ENCODE data around the gene AVL9. TPM values are rescaled to one million over a fixed set of nuclear protein-coding genes. Genes with fewer than 3 reads are reported as not detected.
"Not testable (repeated sequence)": the region's sequence is repeated elsewhere in the genome, so short reads cannot be mapped to it uniquely, and the experiment has no call there.

The AVL9 gene
- total and polyA plus RNA-seq, 5 donors, result 6.1 to 19.5 (median 15.5) TPM

DNA sequence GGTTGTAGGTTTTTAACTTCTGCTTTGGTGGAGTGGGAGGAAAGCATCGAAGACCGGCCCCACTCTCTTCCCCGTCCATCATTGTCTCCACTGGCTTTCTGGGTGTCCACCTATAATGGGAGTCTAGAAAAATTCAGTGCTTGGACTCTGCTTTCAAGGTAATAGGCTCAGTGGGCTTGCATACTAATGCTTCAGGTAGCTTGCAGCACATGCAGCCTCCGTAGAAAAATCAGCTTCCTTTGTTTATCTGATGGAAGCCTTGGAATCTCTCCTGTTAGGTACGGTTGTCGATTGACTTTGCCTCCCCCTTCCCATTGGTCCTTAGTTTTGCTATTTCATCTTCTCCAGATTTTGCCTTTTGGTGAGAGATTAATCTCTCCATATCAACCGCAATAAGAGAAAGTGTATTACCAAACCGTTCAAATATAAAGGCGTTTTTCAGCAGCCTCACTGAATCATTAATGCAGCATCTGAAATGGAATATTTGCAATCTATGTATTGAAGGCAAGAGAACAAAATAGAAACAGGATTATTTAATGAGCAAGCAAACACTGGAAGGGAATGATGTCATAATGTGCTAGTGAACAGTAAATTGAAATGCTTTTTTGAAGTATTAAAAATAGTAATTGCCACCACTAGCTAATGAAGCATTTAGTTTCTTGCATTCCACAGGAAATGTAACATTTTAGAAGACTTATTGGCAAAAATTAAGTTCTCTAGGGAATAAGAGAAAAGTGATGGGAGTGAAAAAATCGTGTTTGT is 944 bp downstream of the AVL9 start:
- H3K4me1 ChIP-seq (ENCODE audit: control insufficient read depth, insufficient read depth, low read length), result peaks cover 3% of the 10 kb centered on the region
- peak overlapping the region; percentile 73 for H3K4me3 ChIP-seq (ENCODE audit: low read length)
- no peak for DNase-seq
- intact Hi-C loops (cut with DNase I), result no loop called here
- H3K9me3 ChIP-seq (ENCODE audit: control insufficient read depth, low read length), result no peaks in the 10 kb centered on the region
- no peaks in the 10 kb centered on the region for H3K27me3 ChIP-seq (ENCODE audit: control insufficient read depth, insufficient read depth)
- peak overlapping the region; percentile 81 for H3K27ac ChIP-seq (ENCODE audit: low read length)
- 6% methylated on average over 10 of the region's 10 CpGs for WGBS
- ATAC-seq, result no peak

DNA sequence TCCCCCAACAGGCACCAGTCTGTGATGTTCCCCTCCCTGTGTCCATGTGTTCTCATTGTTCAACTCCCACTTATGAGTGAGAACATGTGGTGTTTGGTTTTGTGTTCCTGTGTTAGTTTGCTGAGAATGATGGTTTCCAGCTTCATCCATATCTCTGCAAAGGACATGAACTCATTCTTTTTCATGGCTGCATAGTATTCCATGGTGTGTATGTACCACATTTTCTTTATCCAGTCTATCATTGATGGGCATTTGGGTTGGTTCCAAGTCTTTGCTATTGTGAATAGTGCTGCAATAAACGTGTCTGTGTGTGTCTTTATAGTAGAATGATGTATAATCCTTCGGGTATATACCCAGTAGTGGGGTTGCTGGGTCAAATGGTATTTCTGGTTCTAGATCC is 4.5 kb downstream of the AVL9 start:
- DNase-seq; H3K4me3 ChIP-seq (ENCODE audit: low read length); H3K27me3 ChIP-seq (ENCODE audit: control insufficient read depth, insufficient read depth); ATAC-seq; H3K9me3 ChIP-seq (ENCODE audit: control insufficient read depth, low read length); intact Hi-C loops (cut with DNase I); H3K4me1 ChIP-seq (ENCODE audit: control insufficient read depth, insufficient read depth, low read length); H3K27ac ChIP-seq (ENCODE audit: low read length): not testable (repeated sequence)
- 88% methylated on average over 2 of the region's 2 CpGs for WGBS

DNA sequence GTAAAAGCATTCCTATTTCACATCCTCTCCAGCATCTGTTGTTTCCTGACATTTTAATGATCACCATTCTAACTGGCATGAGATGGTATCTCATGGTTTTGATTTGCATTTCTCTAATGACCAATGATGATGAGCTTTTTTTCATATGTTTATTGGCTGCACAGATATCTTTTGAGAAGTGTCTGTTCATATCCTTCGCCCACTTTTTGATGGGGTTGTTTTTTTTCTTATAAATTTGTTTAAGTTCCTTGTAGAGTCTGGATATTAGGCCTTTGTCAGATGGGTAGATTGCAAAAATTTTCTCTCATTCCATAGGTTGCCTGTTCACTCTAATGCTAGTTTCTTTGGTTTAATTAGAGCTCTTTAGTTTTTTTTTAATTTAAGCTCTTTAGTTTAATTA is 4.9 kb downstream of the AVL9 start:
- H3K9me3 ChIP-seq (ENCODE audit: control insufficient read depth, low read length); intact Hi-C loops (cut with DNase I); DNase-seq; H3K4me3 ChIP-seq (ENCODE audit: low read length); H3K4me1 ChIP-seq (ENCODE audit: control insufficient read depth, insufficient read depth, low read length); H3K27ac ChIP-seq (ENCODE audit: low read length); ATAC-seq; H3K27me3 ChIP-seq (ENCODE audit: control insufficient read depth, insufficient read depth): not testable (repeated sequence)
- WGBS, result 96% methylated on average over 1 of the region's 1 CpG

DNA sequence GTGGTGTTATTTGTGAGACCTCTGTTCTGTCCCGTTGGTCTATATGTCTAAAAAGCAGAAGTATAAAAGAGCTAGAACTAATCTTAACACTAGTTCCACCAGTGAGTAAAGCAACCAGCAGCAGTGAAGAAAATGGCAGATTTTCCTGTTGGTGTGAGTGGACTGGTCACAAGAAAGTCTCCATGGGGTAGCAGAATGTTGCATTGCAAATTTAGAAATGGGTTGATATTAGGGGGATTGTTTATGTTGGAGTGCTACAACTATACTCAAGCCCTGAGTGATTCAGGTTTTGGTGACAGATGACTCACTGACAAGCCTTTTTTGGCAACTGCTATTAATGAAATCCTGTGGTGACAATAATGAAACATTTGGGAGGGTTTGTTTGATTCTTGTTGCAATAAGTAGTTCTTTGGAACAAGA is 5.6 kb downstream of the AVL9 start:
- Histone ChIP-seq H3K27ac (ENCODE audit: low read length) (no peak overlapping the region), H3K27me3 (ENCODE audit: control insufficient read depth, insufficient read depth) (no peaks in the 10 kb centered on the region), H3K9me3 (ENCODE audit: control insufficient read depth, low read length) (no peaks in the 10 kb centered on the region)

DNA sequence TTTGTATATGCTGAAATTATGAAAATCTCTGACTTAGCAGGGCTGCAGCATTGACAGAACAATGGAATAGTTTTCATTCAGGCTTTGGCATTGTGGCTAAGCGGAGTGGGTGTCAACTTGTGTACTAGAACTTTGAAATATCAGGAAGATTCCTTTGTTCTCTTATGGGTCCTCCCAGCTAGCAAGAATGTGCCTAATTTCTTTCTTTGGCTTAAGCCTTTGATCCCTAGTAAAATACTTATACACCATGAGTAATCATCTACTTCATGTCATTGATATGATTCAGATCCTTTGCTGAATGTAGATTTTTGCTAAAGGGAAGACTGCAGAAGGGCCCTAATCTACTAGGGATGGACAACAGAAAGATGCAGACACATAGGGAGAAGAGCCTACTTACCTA is 6.2 kb downstream of the AVL9 start:
- Histone ChIP-seq H3K4me3 (ENCODE audit: low read length) (no peak overlapping the region), H3K9me3 (ENCODE audit: control insufficient read depth, low read length) (no peaks in the 10 kb centered on the region), H3K27ac (ENCODE audit: low read length) (no peak overlapping the region), H3K4me1 (ENCODE audit: control insufficient read depth, insufficient read depth, low read length) (peaks cover 7% of the 10 kb centered on the region), H3K27me3 (ENCODE audit: control insufficient read depth, insufficient read depth) (no peaks in the 10 kb centered on the region)
- intact Hi-C loops (cut with DNase I), result no loop called here
- 58% methylated on average over 1 of the region's 1 CpG for WGBS
- ATAC-seq (peak in 1 of 2 donors; percentile 49), DNase-seq (no peak)

More for the DNA sequence above, 5.6 kb downstream of the AVL9 start:
- intact Hi-C loops (cut with DNase I), result no loop called here
- ATAC-seq (peak; percentile 17 to 65), DNase-seq (no peak)
- 36% methylated on average over 1 of the region's 1 CpG for WGBS
- Histone ChIP-seq H3K4me3 (ENCODE audit: low read length) (no peak overlapping the region), H3K4me1 (ENCODE audit: control insufficient read depth, insufficient read depth, low read length) (peaks cover 7% of the 10 kb centered on the region)

DNA sequence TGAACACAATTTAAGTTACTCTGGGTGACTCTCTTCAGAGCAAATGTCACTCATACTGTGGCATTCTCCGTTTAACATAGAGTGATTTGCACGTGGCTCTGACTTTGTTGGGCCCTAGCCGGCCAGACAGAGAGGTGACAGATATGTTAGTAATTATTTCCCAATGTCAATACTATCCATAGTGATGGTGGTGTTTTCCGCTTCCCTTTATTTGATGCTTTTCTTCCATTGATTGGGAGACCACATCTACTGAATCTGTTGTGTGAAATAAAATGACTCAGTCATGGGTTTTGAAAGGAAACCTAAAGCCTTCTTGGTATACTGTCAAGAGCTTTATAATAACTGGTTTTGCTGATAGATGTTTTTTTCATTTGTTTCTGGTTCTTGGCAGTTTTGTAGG is 7.4 kb downstream of the AVL9 start:
- Histone ChIP-seq H3K4me1 (ENCODE audit: control insufficient read depth, insufficient read depth, low read length) (peaks cover 7% of the 10 kb centered on the region), H3K9me3 (ENCODE audit: control insufficient read depth, low read length) (no peaks in the 10 kb centered on the region), H3K27ac (ENCODE audit: low read length) (no peak overlapping the region), H3K27me3 (ENCODE audit: control insufficient read depth, insufficient read depth) (no peaks in the 10 kb centered on the region), H3K4me3 (ENCODE audit: low read length) (no peak overlapping the region)
- ATAC-seq (no peak), DNase-seq (no peak)
- intact Hi-C loops (cut with DNase I), result no loop called here
- 69% methylated on average over 4 of the region's 4 CpGs for WGBS

DNA sequence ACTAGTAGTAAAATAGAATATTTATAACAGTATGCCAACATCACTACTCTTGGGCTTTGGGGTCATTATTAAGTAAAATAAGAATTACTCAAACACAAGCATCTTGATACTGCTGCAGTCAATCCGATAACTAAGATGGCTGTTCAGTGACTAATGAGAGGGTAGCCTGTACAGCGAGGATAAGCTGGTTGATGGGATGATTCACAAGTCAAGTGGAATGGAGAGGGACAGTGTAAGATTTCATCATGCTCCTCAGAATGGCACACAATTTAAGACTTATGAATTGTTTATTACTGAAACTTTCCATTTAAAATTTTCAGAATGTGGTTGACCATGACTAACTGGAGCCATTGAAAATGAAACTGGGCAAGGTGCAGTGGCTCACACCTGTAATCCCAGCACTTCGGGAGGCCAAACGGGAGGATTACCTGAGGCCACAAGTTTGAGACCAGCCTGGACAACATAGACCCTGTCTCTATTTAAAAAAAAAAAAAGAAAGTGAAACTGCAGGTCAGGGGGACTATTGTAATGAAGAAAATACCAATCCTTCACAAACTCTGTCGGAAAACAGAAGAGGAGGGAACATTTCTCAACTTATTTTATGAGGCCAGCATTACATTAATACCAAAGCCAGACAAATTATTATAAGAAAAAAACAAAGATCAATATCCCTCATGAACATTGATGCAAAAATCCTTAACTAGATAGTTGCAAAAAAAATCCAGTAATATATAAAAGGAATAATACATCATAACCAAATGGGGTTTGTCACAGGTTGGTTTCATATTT is 11.2 kb downstream of the AVL9 start:
- Histone ChIP-seq H3K4me1 (ENCODE audit: control insufficient read depth, insufficient read depth, low read length) (peaks cover 5% of the 10 kb centered on the region), H3K27me3 (ENCODE audit: control insufficient read depth, insufficient read depth) (no peaks in the 10 kb centered on the region), H3K4me3 (ENCODE audit: low read length) (no peak overlapping the region), H3K9me3 (ENCODE audit: control insufficient read depth, low read length) (no peaks in the 10 kb centered on the region), H3K27ac (ENCODE audit: low read length) (no peak overlapping the region)
- WGBS, result 96% methylated on average over 5 of the region's 5 CpGs
- ATAC-seq (peak in 1 of 2 donors; percentile 73), DNase-seq (no peak)
- intact Hi-C loops (cut with DNase I), result no loop called here

DNA sequence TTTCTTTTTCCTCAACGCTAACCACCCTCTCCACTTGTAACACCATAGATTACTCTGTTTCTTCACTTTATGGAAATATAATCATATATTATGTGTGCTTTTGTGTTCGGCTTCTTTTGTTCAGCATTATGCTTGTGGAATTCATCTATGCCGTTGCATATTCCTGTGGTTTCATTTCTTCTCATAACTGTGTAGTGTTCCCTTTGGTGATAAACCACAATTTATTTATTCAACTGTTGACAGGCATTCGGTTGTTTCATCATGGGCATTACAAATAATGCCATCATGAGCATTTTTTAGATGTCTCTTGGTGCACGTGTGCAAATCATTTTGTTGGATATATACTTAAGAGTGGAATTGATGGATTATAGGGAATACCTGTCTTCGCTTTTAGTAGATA is 12.1 kb downstream of the AVL9 start:
- H3K4me1 ChIP-seq (ENCODE audit: control insufficient read depth, insufficient read depth, low read length), result peaks cover 7% of the 10 kb centered on the region
- no peak overlapping the region for H3K27ac ChIP-seq (ENCODE audit: low read length)
- H3K9me3 ChIP-seq (ENCODE audit: control insufficient read depth, low read length), result no peaks in the 10 kb centered on the region
- ATAC-seq, result no peak
- H3K27me3 ChIP-seq (ENCODE audit: control insufficient read depth, insufficient read depth), result no peaks in the 10 kb centered on the region
- intact Hi-C loops (cut with DNase I), result no loop called here
- 95% methylated on average over 6 of the region's 6 CpGs for WGBS
- DNase-seq, result no peak
- no peak overlapping the region for H3K4me3 ChIP-seq (ENCODE audit: low read length)

DNA sequence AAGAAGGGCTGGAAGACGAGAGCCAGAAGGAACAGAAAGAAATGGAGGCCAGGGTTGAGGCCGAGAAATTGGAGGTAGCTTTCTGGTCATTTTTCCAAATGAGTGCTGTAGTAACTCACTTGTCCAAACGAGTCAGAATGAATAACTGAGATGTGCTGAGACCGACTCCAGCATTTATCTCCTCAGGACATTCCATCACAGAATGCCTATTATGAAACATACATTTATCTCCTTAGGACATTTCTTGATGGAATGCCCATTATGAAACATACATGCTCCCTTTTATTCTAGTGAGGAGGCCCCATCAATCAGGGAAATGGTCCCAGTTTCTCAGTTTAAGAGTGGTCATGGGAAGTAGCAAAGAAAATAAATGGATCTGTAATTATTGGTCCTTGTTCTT is 16.5 kb downstream of the AVL9 start:
- DNase-seq (no peak), ATAC-seq (no peak)
- WGBS, result 89% methylated on average over 4 of the region's 4 CpGs
- no peak overlapping the region for H3K4me3 ChIP-seq (ENCODE audit: low read length)
- intact Hi-C loops (cut with DNase I), result no loop called here
- peaks cover 7% of the 10 kb centered on the region for H3K4me1 ChIP-seq (ENCODE audit: control insufficient read depth, insufficient read depth, low read length)
- H3K9me3 ChIP-seq (ENCODE audit: control insufficient read depth, low read length), result no peaks in the 10 kb centered on the region
- no peaks in the 10 kb centered on the region for H3K27me3 ChIP-seq (ENCODE audit: control insufficient read depth, insufficient read depth)
- no peak overlapping the region for H3K27ac ChIP-seq (ENCODE audit: low read length)

DNA sequence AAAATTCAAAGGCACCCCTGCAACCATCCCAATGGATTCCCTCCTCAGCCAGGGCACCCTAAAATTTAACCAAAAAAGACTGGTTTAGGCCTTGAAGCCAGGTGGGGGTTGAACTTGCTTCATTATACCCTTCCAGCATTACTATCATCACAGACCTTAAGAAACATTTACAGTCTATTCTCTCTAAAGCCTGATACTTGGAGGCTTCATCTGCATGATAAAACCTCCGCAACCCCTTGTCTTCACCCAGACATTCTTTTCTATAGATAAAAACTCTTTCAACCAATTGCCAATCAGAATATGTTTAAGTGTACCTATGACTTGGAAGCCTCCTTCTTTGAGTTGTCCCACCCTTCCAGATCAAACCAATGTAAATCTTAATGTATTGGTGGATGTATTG is 17.9 kb downstream of the AVL9 start:
- WGBS, result 99% methylated on average over 1 of the region's 1 CpG
- DNase-seq, result no peak
- peaks cover 7% of the 10 kb centered on the region for H3K4me1 ChIP-seq (ENCODE audit: control insufficient read depth, insufficient read depth, low read length)
- no peak overlapping the region for H3K27ac ChIP-seq (ENCODE audit: low read length)
- no peak for ATAC-seq
- no peaks in the 10 kb centered on the region for H3K27me3 ChIP-seq (ENCODE audit: control insufficient read depth, insufficient read depth)
- no peaks in the 10 kb centered on the region for H3K9me3 ChIP-seq (ENCODE audit: control insufficient read depth, low read length)
- intact Hi-C loops (cut with DNase I), result no loop called here
- H3K4me3 ChIP-seq (ENCODE audit: low read length), result no peak overlapping the region

DNA sequence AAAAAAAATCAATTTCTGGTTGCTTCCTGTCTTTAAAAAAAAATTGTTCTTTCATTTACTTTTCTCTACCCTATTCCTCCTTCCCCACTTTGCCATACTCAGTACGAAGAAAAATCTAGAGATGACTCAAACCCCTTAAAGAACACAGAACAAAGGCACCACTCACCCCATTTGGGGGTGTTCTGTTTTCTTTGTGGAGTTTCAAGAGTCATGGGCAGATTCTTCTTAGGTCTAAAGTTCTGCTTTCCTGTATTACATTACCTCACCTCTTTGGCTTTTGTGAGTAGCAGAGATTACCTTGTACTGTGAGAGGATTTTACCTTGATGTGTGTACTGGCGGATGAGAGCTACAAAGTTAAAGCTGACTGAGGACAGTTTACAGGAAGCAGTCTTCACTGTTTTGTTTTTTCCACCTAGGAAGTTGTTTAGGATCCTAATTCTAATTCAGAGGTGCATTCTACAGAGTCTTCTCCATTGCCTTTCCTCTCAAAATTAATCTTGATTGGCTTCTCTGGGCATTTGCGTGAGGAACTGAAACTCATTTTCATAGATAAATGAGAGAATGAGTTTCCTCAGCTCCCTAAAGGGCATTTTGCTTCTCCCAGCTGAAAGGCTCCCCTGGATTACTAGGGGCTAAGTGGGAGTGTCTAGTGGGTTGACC is 20.7 kb downstream of the AVL9 start:
- H3K4me3 ChIP-seq (ENCODE audit: low read length), result no peak overlapping the region
- no peaks in the 10 kb centered on the region for H3K9me3 ChIP-seq (ENCODE audit: control insufficient read depth, low read length)
- no peak overlapping the region for H3K27ac ChIP-seq (ENCODE audit: low read length)
- intact Hi-C loops (cut with DNase I), result no loop called here
- no peak for ATAC-seq
- WGBS, result 93% methylated on average over 3 of the region's 3 CpGs
- no peak for DNase-seq
- H3K27me3 ChIP-seq (ENCODE audit: control insufficient read depth, insufficient read depth), result no peaks in the 10 kb centered on the region
- H3K4me1 ChIP-seq (ENCODE audit: control insufficient read depth, insufficient read depth, low read length), result peaks cover 7% of the 10 kb centered on the region
